Skeletal muscle tissue (tissue), 4 donors: ENCODE data around the gene CDC42EP5. TPM values are rescaled to one million over a fixed set of nuclear protein-coding genes. Genes with fewer than 3 reads are reported as not detected.
"Not testable (repeated sequence)": the region's sequence is repeated elsewhere in the genome, so short reads cannot be mapped to it uniquely, and the experiment has no call there.

Source experiments
- H3K27ac ChIP-seq: one replicate; pipeline ENCODE4 v1.7.0; 2013; ENCODE audit warnings: mild to moderate bottlenecking, low read depth, low read length, inconsistent platforms
- H3K27me3 ChIP-seq, 3 donors: one replicate each; pipeline ENCODE4 v1.7.0; 2013; ENCODE audit warnings: low read length in 3 of 3; ENCODE audit not compliant: control insufficient read depth in 3 of 3, insufficient read depth in 3 of 3
- H3K36me3 ChIP-seq, 3 donors: one replicate each; pipeline ENCODE4 v1.7.0; 2013; ENCODE audit warnings: low read length in 3 of 3; ENCODE audit not compliant: control insufficient read depth in 3 of 3, insufficient read depth in 3 of 3
- H3K4me1 ChIP-seq, 3 donors: one replicate each; pipeline ENCODE4 v1.7.0; 2013; ENCODE audit warnings: low read length in 3 of 3, mild to moderate bottlenecking in 3 of 3; ENCODE audit not compliant: control insufficient read depth in 3 of 3, insufficient read depth in 3 of 3
- H3K4me3 ChIP-seq, 3 donors: one replicate each; pipeline ENCODE4 v1.7.0; 2013; ENCODE audit warnings: low read length in 3 of 3
- H3K9ac ChIP-seq, 3 donors: one replicate each; pipeline ENCODE4 v1.7.0; 2013; ENCODE audit warnings: low read length in 3 of 3, mild to moderate bottlenecking in 3 of 3, moderate library complexity in 2 of 3, low read depth in 1 of 3
- H3K9me3 ChIP-seq, 3 donors: one replicate each; pipeline ENCODE4 v1.7.0; 2013; ENCODE audit warnings: low read length in 3 of 3; ENCODE audit not compliant: control insufficient read depth in 3 of 3
- total RNA-seq: library from RNA; depleted of rRNA; stranded (reverse); fragments of >200 nt; gene quantifications from one replicate; pipeline ENCODE4 v1.2.3, GENCODE V29; 2014
- donor health status: Osteomylitis.

The CDC42EP5 gene
- total RNA-seq, 1 donor from 2014 or later = 31.8 TPM

DNA sequence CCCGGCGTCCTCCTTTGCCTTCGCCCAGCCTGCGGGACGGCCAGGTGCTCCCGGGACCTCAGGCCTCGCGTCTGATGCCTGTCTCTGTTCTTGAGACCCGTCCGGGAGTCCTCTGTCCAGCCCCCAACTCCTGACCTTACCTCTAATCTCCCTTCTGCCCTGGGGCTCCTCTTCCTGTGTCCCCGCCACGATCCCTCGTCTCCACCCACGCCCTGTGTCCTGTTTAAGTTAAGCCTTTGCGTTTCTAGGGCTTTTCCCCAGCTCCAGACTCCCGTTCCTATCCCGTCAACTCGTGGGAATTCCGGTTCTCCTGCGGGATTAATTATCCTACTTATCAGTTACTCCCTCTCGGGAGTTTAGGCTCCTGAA lies 23.4 kb downstream of the CDC42EP5 start:
- H3K27me3 ChIP-seq = no peaks in the 10 kb centered on the region
- peak overlapping the region; percentile 97 to 98 (median 97) for H3K4me3 ChIP-seq
- H3K4me1 ChIP-seq = peaks cover 32 to 50% (median 33%) of the 10 kb centered on the region in 3 donors
- H3K27ac ChIP-seq = peak overlapping the region; percentile 98
- peaks cover 33 to 46% (median 43%) of the 10 kb centered on the region in 3 donors for H3K36me3 ChIP-seq
- peak overlapping the region; percentile 95 to 99 (median 97) for H3K9ac ChIP-seq
- no peaks in the 10 kb centered on the region for H3K9me3 ChIP-seq

DNA sequence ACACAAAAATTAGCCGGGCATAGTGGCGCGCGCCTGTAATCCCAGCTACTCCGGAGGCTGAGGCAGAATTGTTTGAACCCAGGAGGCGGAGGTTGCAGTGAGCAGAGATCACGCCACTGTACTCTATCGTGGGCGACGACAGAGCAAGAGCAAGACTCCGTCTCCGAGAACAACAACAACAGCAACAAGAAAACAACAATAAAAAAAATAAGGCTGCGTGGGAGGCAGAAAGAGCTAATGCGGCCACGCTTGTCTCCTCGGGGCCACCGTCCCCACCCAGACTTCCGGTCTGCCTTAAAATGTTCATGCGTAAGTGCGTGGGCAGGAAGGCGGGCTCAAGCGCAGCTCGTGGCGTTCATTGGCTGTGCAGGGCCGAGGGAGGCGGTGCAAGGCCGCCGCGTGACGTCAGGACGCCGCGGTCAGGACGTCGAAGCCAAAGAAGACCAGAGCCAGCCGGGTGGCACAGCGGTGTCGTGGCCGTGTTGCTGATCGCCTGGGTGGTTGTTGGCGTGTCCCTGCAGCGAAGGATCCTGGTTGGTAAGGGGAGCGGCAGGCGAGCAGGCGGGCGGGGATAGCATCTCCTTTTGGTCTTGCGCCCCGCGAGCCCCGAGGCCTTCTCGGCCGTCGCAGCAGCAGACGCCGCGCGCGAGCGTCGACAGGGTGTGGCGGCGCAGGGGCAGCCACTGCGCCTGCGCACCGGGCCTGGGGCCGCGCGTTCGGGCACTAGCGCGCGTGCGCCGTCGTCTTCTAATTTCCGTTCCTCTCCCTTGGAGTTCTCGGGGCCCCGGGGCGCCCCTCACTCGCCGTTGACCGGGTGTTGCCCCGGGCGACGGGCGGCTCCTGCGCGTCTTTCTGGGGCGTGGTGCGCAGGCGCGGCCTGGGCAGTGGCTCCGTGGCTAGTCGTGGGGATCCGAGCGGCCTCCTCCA lies 24.1 kb downstream of the CDC42EP5 start, which contains the start of gene LENG8:
LENG8 (plus strand) TSS at position 426 of the 927 bp plus-strand sequence. CDS start 2,146 bp downstream, outside the sequence.
- peaks cover 28 to 41% (median 39%) of the 10 kb centered on the region in 3 donors for H3K36me3 ChIP-seq

DNA sequence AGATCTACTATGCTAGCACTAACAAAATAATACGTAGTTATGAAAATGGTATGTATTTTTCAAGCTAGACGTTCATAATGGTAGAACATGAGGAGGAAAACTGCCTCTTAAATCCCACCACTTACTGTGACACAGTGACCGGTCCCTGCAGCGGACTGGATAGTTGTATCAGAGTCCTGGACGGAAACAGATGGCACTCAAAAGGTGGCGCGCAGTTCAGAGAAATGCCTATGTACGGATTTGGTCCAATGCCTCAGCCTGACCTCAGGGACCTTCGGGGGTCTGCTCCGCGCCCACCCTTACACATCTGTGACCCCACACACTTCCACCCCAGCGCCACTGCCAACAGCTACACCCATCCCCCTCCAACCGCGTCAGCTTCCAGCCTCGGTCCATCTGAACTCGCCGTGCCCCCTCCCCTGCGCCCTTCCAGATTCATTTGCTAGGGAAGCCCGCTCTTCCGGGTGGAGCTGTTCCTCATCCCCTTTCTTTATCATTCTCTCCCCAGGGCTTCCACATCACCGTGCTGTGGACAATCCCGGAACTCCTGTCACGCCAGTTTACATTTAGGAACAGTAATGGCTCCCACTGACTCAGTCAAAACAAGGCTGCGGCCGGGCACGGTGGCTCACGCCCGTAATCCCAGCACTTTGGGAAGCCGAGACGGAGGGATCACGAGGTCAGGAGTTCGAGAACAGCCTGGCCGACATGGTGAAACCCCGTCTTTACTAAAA lies 24.9 kb downstream of the CDC42EP5 start:
- Histone ChIP-seq H3K9ac (peak overlapping the region; percentile 95 to 99 (median 97)), H3K36me3 (peaks cover 20 to 33% (median 31%) of the 10 kb centered on the region in 3 donors), H3K9me3 (no peaks in the 10 kb centered on the region), H3K4me1 (peaks cover 32 to 44% (median 33%) of the 10 kb centered on the region in 3 donors), H3K27ac (peak overlapping the region; percentile 98), H3K27me3 (no peaks in the 10 kb centered on the region), H3K4me3 (peak overlapping the region; percentile 97 to 98 (median 97))

More for the DNA sequence above, 24.1 kb downstream of the CDC42EP5 start, which contains the start of gene LENG8:
- peak within 1 kb of the TSS; percentile 95 to 99 (median 97) for H3K9ac ChIP-seq
- H3K9me3 ChIP-seq = no peaks in the 10 kb centered on the region
- H3K27me3 ChIP-seq = no peaks in the 10 kb centered on the region
- peak within 1 kb of the TSS; percentile 97 to 98 (median 97) for H3K4me3 ChIP-seq
- peak within 1 kb of the TSS; percentile 98 for H3K27ac ChIP-seq
- peaks cover 32 to 50% (median 33%) of the 10 kb centered on the region in 3 donors for H3K4me1 ChIP-seq

DNA sequence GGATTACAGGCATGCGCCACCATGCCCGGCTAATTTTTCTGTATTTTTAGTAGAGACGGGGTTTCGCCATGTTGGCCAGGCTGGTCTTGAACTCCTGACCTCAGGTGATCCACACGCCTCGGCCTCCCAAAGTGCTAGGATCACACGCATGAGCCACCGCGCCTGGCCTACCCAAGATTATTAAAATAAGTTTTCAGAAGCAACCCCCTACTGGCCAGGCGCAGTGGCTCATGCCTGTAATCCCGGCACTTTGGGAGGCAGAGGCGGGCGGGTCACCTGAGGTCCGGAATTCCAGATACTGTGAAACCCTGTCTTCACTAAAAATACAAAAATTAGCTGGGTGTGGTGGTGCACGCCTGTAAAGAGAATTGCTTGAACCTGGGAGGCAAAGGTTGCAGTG lies 26.7 kb downstream of the CDC42EP5 start:
- Histone ChIP-seq H3K4me1 (peaks cover 22 to 31% (median 25%) of the 10 kb centered on the region in 3 donors), H3K36me3 (peaks cover 4 to 14% (median 12%) of the 10 kb centered on the region in 3 donors)
- H3K27ac ChIP-seq, H3K9ac ChIP-seq, H3K4me3 ChIP-seq, H3K9me3 ChIP-seq, H3K27me3 ChIP-seq: not testable (repeated sequence)

DNA sequence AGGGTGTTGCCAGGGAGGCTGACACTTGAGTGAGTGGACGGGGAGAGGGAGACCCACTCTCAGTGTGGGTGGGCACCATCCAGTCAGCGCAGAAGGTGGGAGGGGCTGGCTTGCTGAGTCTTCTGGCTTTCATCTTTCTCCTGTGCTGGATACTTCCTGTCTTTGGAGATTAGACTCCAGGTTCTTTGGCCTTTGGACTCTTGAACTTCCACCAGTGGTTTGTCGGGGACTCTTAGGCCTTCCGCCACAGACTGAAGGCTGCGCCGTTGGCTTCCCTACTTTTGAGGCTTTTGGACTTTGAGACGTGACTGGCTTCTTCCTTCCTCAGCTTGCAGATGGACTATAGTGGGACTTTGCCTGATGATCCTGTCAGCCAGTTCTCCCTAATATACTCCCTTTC lies 28.4 kb downstream of the CDC42EP5 start:
- H3K9me3 ChIP-seq = no peaks in the 10 kb centered on the region
- H3K4me3 ChIP-seq = no peak overlapping the region
- H3K27me3 ChIP-seq = no peaks in the 10 kb centered on the region
- no peak overlapping the region for H3K27ac ChIP-seq
- peaks cover 6 to 9% (median 8%) of the 10 kb centered on the region in 3 donors for H3K36me3 ChIP-seq
- H3K4me1 ChIP-seq = peaks cover 6 to 15% (median 9%) of the 10 kb centered on the region in 3 donors
- H3K9ac ChIP-seq = no peak overlapping the region

DNA sequence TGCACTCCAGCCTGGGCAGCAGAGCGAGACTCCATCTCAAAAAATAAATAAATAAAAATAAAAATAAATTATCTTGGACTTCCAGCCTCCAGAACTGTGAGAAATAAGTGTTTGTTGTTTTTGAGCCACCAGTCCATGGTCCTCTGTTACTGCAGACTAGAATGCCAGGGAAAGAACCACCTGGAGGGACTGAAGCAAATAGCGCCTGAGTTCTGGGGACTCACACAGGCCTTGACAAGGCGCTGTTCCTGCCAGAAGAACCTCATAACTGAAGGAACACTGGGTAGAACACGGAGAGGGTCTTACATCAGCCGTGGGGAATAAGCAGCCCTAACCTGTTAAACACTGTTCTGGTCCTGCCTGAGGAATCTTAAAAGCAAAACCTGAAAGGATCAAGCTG lies 32.5 kb downstream of the CDC42EP5 start:
- H3K4me1 ChIP-seq = peaks cover 2 to 12% (median 11%) of the 10 kb centered on the region in 3 donors
- no peaks in the 10 kb centered on the region for H3K9me3 ChIP-seq
- H3K27ac ChIP-seq = no peak overlapping the region
- peaks cover 6 to 7% (median 6%) of the 10 kb centered on the region in 3 donors for H3K36me3 ChIP-seq
- H3K27me3 ChIP-seq = no peaks in the 10 kb centered on the region
- no peak overlapping the region for H3K9ac ChIP-seq
- no peak overlapping the region for H3K4me3 ChIP-seq

DNA sequence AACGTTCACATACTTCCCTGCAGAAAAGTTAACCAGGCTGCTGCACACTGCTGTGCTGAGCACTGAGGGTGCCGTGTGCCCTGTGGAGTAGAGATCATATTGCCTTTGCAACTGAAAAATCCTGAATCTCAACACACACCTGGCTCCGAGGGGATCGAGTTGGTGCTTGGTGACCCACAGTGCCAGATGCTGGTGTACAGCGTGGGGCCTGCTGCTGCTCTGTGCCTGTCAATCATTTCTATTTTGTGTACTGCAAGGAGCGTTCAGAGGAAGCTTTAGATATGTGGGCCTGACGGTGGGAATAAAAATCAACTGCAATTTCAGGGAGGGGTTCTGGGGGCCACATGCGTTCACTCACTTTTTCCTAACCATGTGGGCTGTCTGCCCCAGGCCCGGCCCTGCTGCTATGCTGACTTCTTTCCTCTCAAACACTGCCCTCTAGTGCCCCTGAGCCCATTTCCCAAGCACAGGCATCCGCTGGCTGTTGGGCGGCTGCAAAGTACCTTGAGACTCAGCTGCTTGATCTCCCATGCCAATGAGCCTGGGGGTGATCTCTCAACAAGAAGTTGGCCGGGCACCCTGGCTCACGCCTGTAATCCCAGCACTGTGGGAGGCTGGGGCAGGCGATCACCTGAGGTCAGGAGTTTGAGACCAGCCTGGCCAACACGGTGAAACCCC lies 33.8 kb downstream of the CDC42EP5 start:
- Histone ChIP-seq H3K27ac (no peak overlapping the region), H3K4me1 (peaks cover 5 to 23% (median 23%) of the 10 kb centered on the region in 3 donors), H3K27me3 (peaks cover 0 to 5% (median 0%) of the 10 kb centered on the region in 3 donors), H3K9ac (peak overlapping the region in 1 of 3 donors; percentile 40), H3K36me3 (peaks cover 0 to 2% (median 0%) of the 10 kb centered on the region in 3 donors), H3K4me3 (no peak overlapping the region), H3K9me3 (no peaks in the 10 kb centered on the region)

DNA sequence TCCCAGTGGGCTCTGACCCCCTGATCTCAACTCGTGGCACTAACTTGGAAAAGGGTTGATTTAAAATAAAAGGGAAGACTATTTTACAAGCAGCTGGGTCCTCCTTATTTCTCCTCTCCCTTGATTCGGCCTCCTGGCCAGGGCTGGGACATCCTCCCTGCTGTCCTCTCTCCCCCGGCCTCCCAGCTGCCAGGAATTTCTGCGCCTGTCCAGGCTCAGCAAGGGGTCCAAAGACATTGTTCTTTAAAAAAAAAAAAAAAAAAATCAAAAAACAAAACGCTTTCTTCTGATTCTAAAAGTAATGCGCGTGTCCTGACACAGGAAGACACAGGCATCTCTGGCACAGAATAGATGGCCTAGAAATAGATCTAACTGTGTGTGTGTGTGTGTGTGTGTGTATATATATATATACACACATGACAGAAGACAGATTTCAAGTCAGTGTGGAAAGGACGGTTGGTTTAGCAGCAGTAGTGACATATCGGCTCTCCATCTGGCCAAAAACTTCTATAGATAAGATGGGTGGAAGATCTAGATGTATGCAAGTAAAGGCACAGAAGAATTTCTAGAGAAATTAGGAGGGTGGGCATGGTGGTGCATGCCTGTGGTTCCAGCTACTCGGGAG lies 36.4 kb downstream of the CDC42EP5 start:
- Histone ChIP-seq H3K27ac (no peak overlapping the region), H3K9ac (peak overlapping the region in 1 of 3 donors; percentile 50), H3K27me3 (peaks cover 3 to 12% (median 9%) of the 10 kb centered on the region in 3 donors), H3K36me3 (peaks cover 0 to 2% (median 0%) of the 10 kb centered on the region in 3 donors), H3K9me3 (no peaks in the 10 kb centered on the region), H3K4me3 (no peak overlapping the region), H3K4me1 (peaks cover 5 to 24% (median 23%) of the 10 kb centered on the region in 3 donors)

DNA sequence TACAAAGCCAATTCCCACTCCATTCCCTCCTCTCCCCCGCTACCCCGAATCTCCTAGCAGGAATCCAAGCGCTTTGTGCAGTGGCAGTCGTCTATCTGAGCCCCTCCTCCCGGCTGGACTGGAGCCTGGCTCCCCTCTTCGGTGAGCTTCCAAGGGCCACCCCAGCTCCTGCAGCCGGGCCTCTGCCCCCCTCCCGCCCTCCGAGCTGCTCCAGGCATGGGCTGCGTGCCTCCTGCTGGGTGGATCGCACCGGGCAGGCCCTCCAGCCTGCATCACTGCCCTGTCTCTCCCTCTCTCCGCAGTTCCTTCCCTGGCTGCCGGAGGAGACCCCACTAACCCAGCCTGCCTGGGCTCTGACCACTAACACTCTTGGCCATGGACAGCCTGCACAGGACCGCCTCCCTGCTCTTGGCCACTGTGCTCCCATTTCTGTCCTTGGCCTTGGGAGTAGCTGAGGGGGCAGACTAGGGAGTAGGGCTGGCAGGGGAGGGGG lies 37.0 kb downstream of the CDC42EP5 start:
- peak overlapping the region in 1 of 3 donors; percentile 50 for H3K9ac ChIP-seq
- H3K27ac ChIP-seq = no peak overlapping the region
- peaks cover 3 to 19% (median 12%) of the 10 kb centered on the region in 3 donors for H3K27me3 ChIP-seq
- peaks cover 8 to 27% (median 26%) of the 10 kb centered on the region in 3 donors for H3K4me1 ChIP-seq
- peaks cover 0 to 2% (median 0%) of the 10 kb centered on the region in 3 donors for H3K36me3 ChIP-seq
- H3K9me3 ChIP-seq = no peaks in the 10 kb centered on the region
- H3K4me3 ChIP-seq = no peak overlapping the region
